ENCODE results near the gene NLRP12. TPM values are rescaled to one million over a fixed set of nuclear protein-coding genes. Genes with fewer than 3 reads are reported as not detected.
"Not testable (repeated sequence)": the region's sequence is repeated elsewhere in the genome, so short reads cannot be mapped to it uniquely, and the experiment has no call there.

NLRP12 gene
- total RNA-seq, 1 donor from 2014 or later, result not detected

- no peak for DNase-seq (ENCODE audit: low spot score)
- H3K27ac Mint-ChIP-seq, result no peak overlapping the region
- H3K4me3 Mint-ChIP-seq, result no peak overlapping the region
- TF ChIP-seq EZH2 (IDR thresholded peaks at IDR 0.05), result no peak
- TF ChIP-seq EZH2phosphoT487 (IDR thresholded peaks at IDR 0.05), result no peak
- no peak for TF ChIP-seq CTCF (IDR thresholded peaks at IDR 0.05)
- H3F3A ChIP-seq (ENCODE audit: low read depth), result peaks cover 4% of the 10 kb centered on the region
- no peaks in the 10 kb centered on the region for H3K79me2 ChIP-seq (ENCODE audit: low read depth)
- no peaks in the 10 kb centered on the region for H3K9me3 ChIP-seq (ENCODE audit: low read depth)
- H2AFZ ChIP-seq (replicated peaks), result no peak overlapping the region
- no peak overlapping the region for H3K27ac ChIP-seq
- no peaks in the 10 kb centered on the region for H3K36me3 ChIP-seq
- H3K4me2 ChIP-seq, result no peak overlapping the region
- peaks cover 3% of the 10 kb centered on the region for H3K9me3 Mint-ChIP-seq
- no peaks in the 10 kb centered on the region for H3K36me3 Mint-ChIP-seq
- peaks cover 10% of the 10 kb centered on the region for H3K27me3 Mint-ChIP-seq (ENCODE audit: insufficient read depth, low read depth)
- no peak overlapping the region for H3K9ac ChIP-seq
- H4K20me1 ChIP-seq (ENCODE audit: low read depth), result no peaks in the 10 kb centered on the region
- no peak overlapping the region for H3K4me3 ChIP-seq
- peaks cover 6% of the 10 kb centered on the region for H3K4me1 Mint-ChIP-seq
- no peaks in the 10 kb centered on the region for H3K4me1 ChIP-seq
- H3K27me3 ChIP-seq, result no peaks in the 10 kb centered on the region
These were observed 20.7 kb upstream of the NLRP12 start for GRCh38 chr19:53844849-53845246.

GRCh38 chr19:53840914-53841313, 16.8 kb upstream of the NLRP12 start:
- not testable (repeated sequence) for H4K20me1 ChIP-seq (ENCODE audit: low read depth); H3K27me3 ChIP-seq; H3K36me3 Mint-ChIP-seq; H3K36me3 ChIP-seq; H3K9ac ChIP-seq; H3K27ac Mint-ChIP-seq; DNase-seq (ENCODE audit: low spot score); H3K9me3 Mint-ChIP-seq; H3K27me3 Mint-ChIP-seq (ENCODE audit: insufficient read depth, low read depth); H3K27ac ChIP-seq; H3K4me1 ChIP-seq; H3K79me2 ChIP-seq (ENCODE audit: low read depth); H3K4me3 Mint-ChIP-seq; H3K4me3 ChIP-seq; H2AFZ ChIP-seq (replicated peaks); H3K4me2 ChIP-seq; H3K9me3 ChIP-seq (ENCODE audit: low read depth)
- H3F3A ChIP-seq (ENCODE audit: low read depth), result peaks cover 19% of the 10 kb centered on the region
- peaks cover 19% of the 10 kb centered on the region for H3K4me1 Mint-ChIP-seq

GRCh38 chr19:53840241-53840640, 16.1 kb upstream of the NLRP12 start:
- not testable (repeated sequence) for H3K36me3 Mint-ChIP-seq; H3K4me1 ChIP-seq; H3K27me3 ChIP-seq; DNase-seq (ENCODE audit: low spot score); H3K27ac ChIP-seq; H3K4me3 Mint-ChIP-seq; H2AFZ ChIP-seq (replicated peaks); H3K4me2 ChIP-seq; H3K9ac ChIP-seq; H3K9me3 ChIP-seq (ENCODE audit: low read depth); H3K36me3 ChIP-seq; H3K9me3 Mint-ChIP-seq; H4K20me1 ChIP-seq (ENCODE audit: low read depth); H3K27me3 Mint-ChIP-seq (ENCODE audit: insufficient read depth, low read depth); H3K4me3 ChIP-seq; H3K27ac Mint-ChIP-seq; H3K79me2 ChIP-seq (ENCODE audit: low read depth)
- peaks cover 19% of the 10 kb centered on the region for H3K4me1 Mint-ChIP-seq
- peaks cover 19% of the 10 kb centered on the region for H3F3A ChIP-seq (ENCODE audit: low read depth)

GRCh38 chr19:53838446-53838845, 14.3 kb upstream of the NLRP12 start:
- not testable (repeated sequence) for H3K9me3 Mint-ChIP-seq; H3K4me1 ChIP-seq; H3K4me3 Mint-ChIP-seq; H4K20me1 ChIP-seq (ENCODE audit: low read depth); H3K4me3 ChIP-seq; H3K36me3 ChIP-seq; H2AFZ ChIP-seq (replicated peaks); H3K27me3 Mint-ChIP-seq (ENCODE audit: insufficient read depth, low read depth); H3K79me2 ChIP-seq (ENCODE audit: low read depth); H3K27me3 ChIP-seq; H3K27ac ChIP-seq; H3K9ac ChIP-seq; DNase-seq (ENCODE audit: low spot score); H3K36me3 Mint-ChIP-seq; H3K9me3 ChIP-seq (ENCODE audit: low read depth)
- H3K4me1 Mint-ChIP-seq, result peaks cover 21% of the 10 kb centered on the region
- H3K27ac Mint-ChIP-seq, result peak overlapping the region; percentile 23
- H3F3A ChIP-seq (ENCODE audit: low read depth), result peaks cover 16% of the 10 kb centered on the region
- H3K4me2 ChIP-seq, result peak overlapping the region; percentile 22

- not testable (repeated sequence) for H3K4me3 Mint-ChIP-seq
- peaks cover 12% of the 10 kb centered on the region for H3K4me1 Mint-ChIP-seq
These were observed 8.7 kb upstream of the NLRP12 start for GRCh38 chr19:53832861-53833260.

More at GRCh38 chr19:53832861-53833260, 8.7 kb upstream of the NLRP12 start:
- H3K27me3 ChIP-seq, result peaks cover 46% of the 10 kb centered on the region
- not testable (repeated sequence) for H3K9ac ChIP-seq; H3K27ac Mint-ChIP-seq; H3K27ac ChIP-seq; H4K20me1 ChIP-seq (ENCODE audit: low read depth); H3K79me2 ChIP-seq (ENCODE audit: low read depth); H3K36me3 ChIP-seq; H3K36me3 Mint-ChIP-seq; H3K9me3 Mint-ChIP-seq; H2AFZ ChIP-seq (replicated peaks); H3K9me3 ChIP-seq (ENCODE audit: low read depth); H3K4me3 ChIP-seq; H3F3A ChIP-seq (ENCODE audit: low read depth)
- H3K4me1 ChIP-seq, result peaks cover 10% of the 10 kb centered on the region
- peak; percentile 40 for DNase-seq (ENCODE audit: low spot score)
- peaks cover 12% of the 10 kb centered on the region for H3K27me3 Mint-ChIP-seq (ENCODE audit: insufficient read depth, low read depth)
- peak overlapping the region; percentile 69 for H3K4me2 ChIP-seq
